C4-2B (cell line): ENCODE results near the gene POLR3A.

Experiments
- CTCF ChIP-seq: fragments of 450-650 bp; conservative IDR thresholded peaks from 2 replicates; pipeline ENCODE4 v1.5.1; 2017; ENCODE audit warnings: mild to moderate bottlenecking
- ZFX ChIP-seq: fragments of 450-650 bp; IDR thresholded peaks from 2 replicates; pipeline ENCODE4 v1.6.1; 2017

DNA sequence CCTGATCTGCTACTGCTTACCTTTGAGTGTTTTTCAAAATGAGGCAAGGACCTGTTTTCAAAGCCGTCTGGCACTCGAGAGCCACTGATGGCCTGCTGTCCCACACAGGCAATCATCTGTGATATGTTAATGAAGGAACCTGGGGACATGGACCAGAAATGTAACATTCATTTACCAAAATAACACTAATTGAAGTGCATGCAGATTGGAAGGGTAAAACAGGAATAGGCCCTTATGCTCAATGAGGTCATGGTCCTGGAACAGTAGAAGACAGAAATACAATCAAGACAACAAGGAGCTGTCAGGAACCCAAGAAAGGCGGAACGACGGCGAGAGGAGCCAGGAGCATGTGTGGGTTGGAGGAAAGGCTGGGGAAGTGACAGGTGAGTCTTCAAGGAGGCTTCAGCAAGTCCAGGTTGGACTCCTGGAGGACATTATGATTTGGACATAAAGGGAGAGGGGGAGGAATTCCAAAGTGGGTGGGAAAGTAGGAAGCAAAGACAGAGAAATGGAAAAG, 28.3 kb downstream of the POLR3A start:
- TF ChIP-seq CTCF (no peak), ZFX (no peak)
